ENCODE data around the gene AVPR2.

AVPR2 gene

DNA sequence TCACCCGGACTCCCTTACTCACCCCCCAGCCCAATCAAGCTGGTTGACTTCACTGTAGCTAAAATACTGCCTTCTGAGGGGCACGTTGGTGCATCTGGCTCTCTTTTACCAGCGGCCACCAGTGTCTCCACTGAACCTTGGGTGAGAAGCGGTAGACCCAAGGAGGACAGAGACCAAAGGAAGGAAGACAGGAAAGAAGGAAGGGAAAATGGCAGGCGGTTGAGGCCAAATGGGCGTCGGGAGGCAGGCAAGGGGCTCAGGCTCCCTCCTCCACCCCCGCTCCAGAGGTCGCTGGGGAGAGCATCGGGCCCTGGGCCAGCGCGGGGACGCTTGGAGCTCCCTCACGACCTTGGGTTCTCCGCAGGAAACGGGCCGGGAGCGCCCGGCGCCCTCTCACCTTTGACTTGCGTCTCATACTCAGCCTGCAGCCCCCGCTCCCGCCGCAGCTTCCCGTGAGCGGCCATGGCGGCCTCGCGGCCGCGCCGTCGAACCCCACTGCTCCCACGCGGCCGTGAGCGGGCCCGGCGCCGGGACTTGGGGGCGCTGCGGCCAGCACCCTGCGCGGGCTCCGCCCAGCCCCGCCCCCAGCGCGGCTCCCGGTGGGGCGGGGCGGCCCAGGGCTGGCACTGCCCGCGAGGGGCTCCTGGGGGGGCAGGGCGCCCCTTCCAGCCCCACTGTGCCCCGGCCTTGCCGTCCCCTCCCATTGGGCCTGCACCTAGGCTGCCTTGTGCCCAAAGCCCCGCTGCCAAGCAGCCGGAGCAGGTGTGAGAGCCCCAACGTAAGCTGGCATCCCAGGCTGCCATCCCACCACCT, 21.5 kb downstream of the AVPR2 start, which contains the start of gene ARHGAP4:
Gene ARHGAP4, minus strand, starts transcription at position 526 of the 813 bp plus-strand sequence. Its CDS starts 62 bp downstream, at position 464.
- Histone ChIP-seq H3K9ac (ENCODE audit: low read length) (peak within 1 kb of the TSS; percentile 100), H3K36me3 (replicated peaks; ENCODE audit: low read depth, low read length) (peaks cover 32% of the 10 kb centered on the region), H3K79me2 (ENCODE audit: low read length) (peaks cover 62% of the 10 kb centered on the region), H4K20me1 (ENCODE audit: insufficient read depth, low read length) (peaks cover 27% of the 10 kb centered on the region), H3K9me3 (ENCODE audit: insufficient read depth, low read length) (no peaks in the 10 kb centered on the region), H2AFZ (ENCODE audit: low read depth, low read length) (no peak within 1 kb of the TSS), H3K27me3 (ENCODE audit: low read depth, low read length) (no peaks in the 10 kb centered on the region), H3K4me1 (ENCODE audit: low read length) (peaks cover 33% of the 10 kb centered on the region), H3K27ac (ENCODE audit: low read length) (peak within 1 kb of the TSS; percentile 100), H3K4me2 (ENCODE audit: low read length) (peak within 1 kb of the TSS; percentile 100), H3K4me3 (ENCODE audit: low read length) (peak within 1 kb of the TSS; percentile 100)
- TF ChIP-seq, protein P1, sequence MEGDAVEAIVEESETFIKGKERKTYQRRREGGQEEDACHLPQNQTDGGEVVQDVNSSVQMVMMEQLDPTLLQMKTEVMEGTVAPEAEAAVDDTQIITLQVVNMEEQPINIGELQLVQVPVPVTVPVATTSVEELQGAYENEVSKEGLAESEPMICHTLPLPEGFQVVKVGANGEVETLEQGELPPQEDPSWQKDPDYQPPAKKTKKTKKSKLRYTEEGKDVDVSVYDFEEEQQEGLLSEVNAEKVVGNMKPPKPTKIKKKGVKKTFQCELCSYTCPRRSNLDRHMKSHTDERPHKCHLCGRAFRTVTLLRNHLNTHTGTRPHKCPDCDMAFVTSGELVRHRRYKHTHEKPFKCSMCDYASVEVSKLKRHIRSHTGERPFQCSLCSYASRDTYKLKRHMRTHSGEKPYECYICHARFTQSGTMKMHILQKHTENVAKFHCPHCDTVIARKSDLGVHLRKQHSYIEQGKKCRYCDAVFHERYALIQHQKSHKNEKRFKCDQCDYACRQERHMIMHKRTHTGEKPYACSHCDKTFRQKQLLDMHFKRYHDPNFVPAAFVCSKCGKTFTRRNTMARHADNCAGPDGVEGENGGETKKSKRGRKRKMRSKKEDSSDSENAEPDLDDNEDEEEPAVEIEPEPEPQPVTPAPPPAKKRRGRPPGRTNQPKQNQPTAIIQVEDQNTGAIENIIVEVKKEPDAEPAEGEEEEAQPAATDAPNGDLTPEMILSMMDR (IDR thresholded peaks at IDR 0.05; ENCODE audit: low read depth, low read length): no peak
- TF ChIP-seq EZH2phosphoT487 (IDR thresholded peaks at IDR 0.05; ENCODE audit: low read depth): no peak

DNA sequence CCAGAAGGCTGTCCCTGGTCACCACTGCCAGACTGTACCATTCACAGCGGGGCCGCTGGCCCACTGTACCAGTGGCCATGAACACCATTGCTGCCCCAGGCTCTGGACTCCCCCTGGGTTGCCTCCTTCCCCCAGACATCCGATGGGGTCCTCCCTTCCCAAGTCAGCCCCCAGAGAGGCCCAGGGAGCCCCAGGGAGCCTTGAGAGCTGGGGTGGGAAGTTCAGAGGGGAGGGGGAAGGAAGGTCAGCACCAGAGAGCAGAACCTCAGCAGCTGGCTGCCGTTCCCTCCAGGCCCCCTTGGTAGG, 22.0 kb downstream of the AVPR2 start:
- Histone ChIP-seq H3K79me2 (ENCODE audit: low read length) (peaks cover 57% of the 10 kb centered on the region), H3K9me3 (ENCODE audit: insufficient read depth, low read length) (no peaks in the 10 kb centered on the region), H3K4me1 (ENCODE audit: low read length) (peaks cover 33% of the 10 kb centered on the region), H3K9ac (ENCODE audit: low read length) (peak overlapping the region; percentile 100), H4K20me1 (ENCODE audit: insufficient read depth, low read length) (peaks cover 26% of the 10 kb centered on the region), H3K36me3 (replicated peaks; ENCODE audit: low read depth, low read length) (peaks cover 26% of the 10 kb centered on the region), H3K4me3 (ENCODE audit: low read length) (peak overlapping the region; percentile 100), H3K27me3 (ENCODE audit: low read depth, low read length) (no peaks in the 10 kb centered on the region), H2AFZ (ENCODE audit: low read depth, low read length) (no peak overlapping the region), H3K4me2 (ENCODE audit: low read length) (peak overlapping the region; percentile 100), H3K27ac (ENCODE audit: low read length) (peak overlapping the region; percentile 100)
- TF ChIP-seq, protein P1 (IDR thresholded peaks at IDR 0.05; ENCODE audit: low read depth, low read length): no peak
- no peak for TF ChIP-seq EZH2phosphoT487 (IDR thresholded peaks at IDR 0.05; ENCODE audit: low read depth)

DNA sequence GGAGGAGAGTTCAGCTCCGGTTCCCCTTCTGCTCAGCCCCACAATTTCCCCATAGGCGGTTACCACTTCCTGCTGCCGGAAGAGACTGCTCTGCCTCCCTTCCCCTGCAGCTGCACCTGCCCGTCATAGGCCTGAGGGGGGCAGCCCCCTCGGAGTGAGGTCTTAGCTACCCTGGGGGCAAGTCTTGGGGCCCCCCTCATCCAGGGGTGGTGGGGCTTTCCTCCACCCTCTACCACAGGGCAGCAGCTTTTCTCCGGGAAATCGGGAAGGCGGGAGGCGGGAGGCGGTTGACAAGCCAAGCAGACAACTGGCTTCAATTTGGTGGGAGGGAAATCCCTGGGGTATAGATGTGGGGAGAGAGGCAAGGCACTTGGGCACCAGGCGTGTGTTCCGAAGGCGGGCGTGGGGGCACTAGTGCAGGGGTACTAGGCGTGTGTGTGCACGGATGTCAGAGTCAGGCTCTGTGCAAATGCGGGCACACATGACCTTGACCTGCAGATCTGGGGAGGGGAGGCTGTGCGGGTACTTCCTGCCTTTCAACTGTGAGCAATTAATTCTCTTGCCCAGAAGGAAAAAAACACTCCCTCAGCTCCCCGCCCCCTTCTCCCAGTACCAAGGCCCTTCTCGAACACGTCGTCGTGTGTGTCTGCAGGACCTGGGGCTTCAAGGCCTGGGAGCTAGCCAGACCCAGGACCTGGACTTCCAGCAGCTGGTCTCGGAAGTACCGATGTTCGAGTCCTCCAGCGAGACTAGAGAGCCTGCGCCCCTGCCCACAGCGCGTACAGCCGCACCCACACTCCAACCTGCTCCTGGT, 22.6 kb downstream of the AVPR2 start:
- Histone ChIP-seq H3K36me3 (replicated peaks; ENCODE audit: low read depth, low read length) (peaks cover 24% of the 10 kb centered on the region), H2AFZ (ENCODE audit: low read depth, low read length) (no peak overlapping the region), H3K9ac (ENCODE audit: low read length) (peak overlapping the region; percentile 100), H3K4me2 (ENCODE audit: low read length) (peak overlapping the region; percentile 100), H3K4me1 (ENCODE audit: low read length) (peaks cover 33% of the 10 kb centered on the region), H3K9me3 (ENCODE audit: insufficient read depth, low read length) (no peaks in the 10 kb centered on the region), H3K27ac (ENCODE audit: low read length) (peak overlapping the region; percentile 100), H3K27me3 (ENCODE audit: low read depth, low read length) (no peaks in the 10 kb centered on the region), H3K79me2 (ENCODE audit: low read length) (peaks cover 57% of the 10 kb centered on the region), H4K20me1 (ENCODE audit: insufficient read depth, low read length) (peaks cover 20% of the 10 kb centered on the region), H3K4me3 (ENCODE audit: low read length) (peak overlapping the region; percentile 100)
- TF ChIP-seq, protein P1 (IDR thresholded peaks at IDR 0.05; ENCODE audit: low read depth, low read length): no peak
- no peak for TF ChIP-seq EZH2phosphoT487 (IDR thresholded peaks at IDR 0.05; ENCODE audit: low read depth)

DNA sequence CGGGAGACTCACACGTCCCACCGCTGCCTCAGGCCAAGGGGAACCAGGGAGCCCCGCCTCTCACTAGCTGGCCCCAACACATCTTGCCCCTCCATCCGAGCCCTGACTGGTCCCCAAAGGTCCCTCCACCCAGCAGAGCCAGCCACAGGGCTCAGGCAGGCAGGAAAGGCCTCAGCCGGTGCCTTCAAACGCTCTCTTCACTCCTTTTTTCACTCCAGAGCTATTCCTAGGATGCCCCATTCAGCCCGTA, 23.1 kb downstream of the AVPR2 start:
- Histone ChIP-seq H2AFZ (ENCODE audit: low read depth, low read length) (no peak overlapping the region), H3K4me2 (ENCODE audit: low read length) (peak overlapping the region; percentile 91), H3K9me3 (ENCODE audit: insufficient read depth, low read length) (no peaks in the 10 kb centered on the region), H4K20me1 (ENCODE audit: insufficient read depth, low read length) (peaks cover 15% of the 10 kb centered on the region), H3K27ac (ENCODE audit: low read length) (peak overlapping the region; percentile 100), H3K79me2 (ENCODE audit: low read length) (peaks cover 56% of the 10 kb centered on the region), H3K27me3 (ENCODE audit: low read depth, low read length) (no peaks in the 10 kb centered on the region), H3K9ac (ENCODE audit: low read length) (peak overlapping the region; percentile 100), H3K36me3 (replicated peaks; ENCODE audit: low read depth, low read length) (peaks cover 26% of the 10 kb centered on the region), H3K4me1 (ENCODE audit: low read length) (peaks cover 33% of the 10 kb centered on the region), H3K4me3 (ENCODE audit: low read length) (peak overlapping the region; percentile 100)
- no peak for TF ChIP-seq EZH2phosphoT487 (IDR thresholded peaks at IDR 0.05; ENCODE audit: low read depth)
- TF ChIP-seq, protein P1 (IDR thresholded peaks at IDR 0.05; ENCODE audit: low read depth, low read length): no peak
